Lower leg skin (tissue), 4 donors: ENCODE measurements around the gene ATP5ME. TPM values are rescaled to one million over a fixed set of nuclear protein-coding genes. Genes with fewer than 3 reads are reported as not detected.

ENCODE experiments used
- DNase-seq, 2 donors: peaks; one replicate each; pipeline ENCODE4 v3.0.0-alpha.2; 2019; ENCODE audit warnings: low spot score in 2 of 2
- H3K4me3 ChIP-seq: fragments of 200-600 bp; sonication (generic); 2 replicates; pipeline ENCODE4 v1.5.1; 2017; ENCODE audit warnings: mild to moderate bottlenecking, low read depth; ENCODE audit not compliant: poor library complexity, severe bottlenecking
- CTCF ChIP-seq, 3 donors: fragments of 450-650 bp; IDR thresholded peaks; one replicate each; pipeline ENCODE4 v1.5.1; 2016; ENCODE audit warnings: antibody characterized with exemption in 3 of 3, mild to moderate bottlenecking in 3 of 3, moderate library complexity in 2 of 3
- POLR2A ChIP-seq, 2 donors: fragments of 450-650 bp; IDR thresholded peaks; one replicate each; pipeline ENCODE4 v1.6.1; 2016 to 2017; ENCODE audit warnings: antibody characterized with exemption in 2 of 2, mild to moderate bottlenecking in 1 of 2, moderate library complexity in 1 of 2
- WGBS, 2 donors: methylation state at CpG; one replicate each; pipeline ENCODE4 v1.1.5; 2018; 5-methylcytosine and 5-hydroxymethylcytosine counted together
- intact Hi-C: fragments of 100-400 bp; cut with DNase I; formaldehyde crosslinking; loops from one replicate; pipeline ENCODE4 v1.15.0; 2023; ENCODE audit warnings: low total_unique reads
- total RNA-seq, 4 donors: library from RNA; depleted of rRNA; stranded (reverse); fragments of >200 nt; gene quantifications; one replicate each; pipeline ENCODE4 v1.1.0, GENCODE V29; 2016

The ATP5ME gene
- total RNA-seq, 4 donors from 2014 or later = 38.2 to 172 (median 140) TPM

GRCh38 chr4:628311-628741, 45.8 kb downstream of the ATP5ME start:
- WGBS, 2 donors = 85 to 94% methylated on average over 14 to 17 of the region's 17 CpGs

GRCh38 chr4:627347-628125, 46.5 kb downstream of the ATP5ME start:
- WGBS, 2 donors = 79 to 84% methylated on average over 14 to 15 of the region's 15 CpGs
- TF ChIP-seq CTCF (IDR thresholded peaks at IDR 0.05) = no peak
- no peak for TF ChIP-seq POLR2A (IDR thresholded peaks at IDR 0.05)
- peak in 1 of 2 donors; percentile 75 for DNase-seq
- intact Hi-C loops = no loop called here
- H3K4me3 ChIP-seq = no peak overlapping the region

More at GRCh38 chr4:628311-628741, 45.8 kb downstream of the ATP5ME start:
- intact Hi-C loops = no loop called here
- TF ChIP-seq POLR2A (IDR thresholded peaks at IDR 0.05) (no peak), CTCF (IDR thresholded peaks at IDR 0.05) (no peak)
- H3K4me3 ChIP-seq = no peak overlapping the region
- DNase-seq = peak in 1 of 2 donors; percentile 68

- TF ChIP-seq CTCF (IDR thresholded peaks at IDR 0.05) = no peak
- H3K4me3 ChIP-seq = no peak overlapping the region
- 68 to 71% methylated on average over 15 to 18 of the region's 20 CpGs for WGBS, 2 donors
- DNase-seq = peak in 1 of 2 donors; percentile 81
- intact Hi-C loops = no loop called here
Measured at GRCh38 chr4:626201-627091, 47.6 kb downstream of the ATP5ME start.

GRCh38 chr4:625631-626161, 48.4 kb downstream of the ATP5ME start:
- H3K4me3 ChIP-seq = no peak overlapping the region
- DNase-seq = no peak
- intact Hi-C loops = no loop called here
- 93 to 97% methylated on average over 26 to 31 of the region's 39 CpGs for WGBS, 2 donors
- TF ChIP-seq POLR2A (IDR thresholded peaks at IDR 0.05) (no peak), CTCF (IDR thresholded peaks at IDR 0.05) (no peak)

GRCh38 chr4:624705-625590, 49.1 kb downstream of the ATP5ME start, which contains the start of gene PDE6B:
PDE6B (plus strand) TSS chr4:625573; CDS start chr4:625627, 54 bp downstream.
- intact Hi-C loops = no loop called here

More at GRCh38 chr4:624705-625590, 49.1 kb downstream of the ATP5ME start, which contains the start of gene PDE6B:
- WGBS, 2 donors = 73% methylated on average over 21 of the region's 21 CpGs
- no peak within 1 kb of the TSS for H3K4me3 ChIP-seq
- no peak for DNase-seq
- TF ChIP-seq CTCF (IDR thresholded peaks at IDR 0.05) = no peak
- no peak for TF ChIP-seq POLR2A (IDR thresholded peaks at IDR 0.05)
